Measurements from ENCODE around the gene C4A. TPM values are rescaled to one million over a fixed set of nuclear protein-coding genes. Genes with fewer than 3 reads are reported as not detected.

The C4A gene
- total and polyA plus RNA-seq, 2 of the 13 experiments (the other 11 are each of a cell fraction or from before 2014, with no cell fraction given): 165 to 478 TPM

GRCh38 chr6:31971993-31972708, 9.7 kb upstream of the C4A start, which contains the start of gene DXO (continued):
- peak; percentile 8; the same call in 1 of the 2 replicates for TF ChIP-seq ZBTB33 (CRISPR knock-in tag; IDR thresholded peaks at IDR 0.05)
- TF ChIP-seq ZMYM3 (CRISPR knock-in tag; IDR thresholded peaks at IDR 0.05): no peak; the same call in 1 of the 2 replicates
- peak; percentile 28; the same call in 1 of the 2 replicates for TF ChIP-seq USF2 (IDR thresholded peaks at IDR 0.05; ENCODE audit: low read depth, low read length)
- peak; percentile 71; the same call in 1 of the 2 replicates for TF ChIP-seq USF2 (CRISPR knock-in tag; IDR thresholded peaks at IDR 0.05; ENCODE audit: borderline replicate concordance)
- peak; percentile 94; the same call in 1 of the 2 replicates for TF ChIP-seq ETS1 (CRISPR knock-in tag; IDR thresholded peaks at IDR 0.05)
- no peak for TF ChIP-seq SOX6 (IDR thresholded peaks at IDR 0.05)
- peak; percentile 80 for TF ChIP-seq SOX6 (CRISPR knock-in tag; IDR thresholded peaks at IDR 0.05)
- peak; percentile 83; the same call in 1 of the 2 replicates for TF ChIP-seq ZNF709 (CRISPR knock-in tag; IDR thresholded peaks at IDR 0.05)
- peak; percentile 74; the same call in 1 of the 2 replicates for TF ChIP-seq ZNF616 (CRISPR knock-in tag; IDR thresholded peaks at IDR 0.05; ENCODE audit: low read depth)
- TF ChIP-seq ZBTB39 (CRISPR knock-in tag; IDR thresholded peaks at IDR 0.05): no peak
- peak; percentile 100 for TF ChIP-seq ZHX1 (CRISPR knock-in tag; IDR thresholded peaks at IDR 0.05; ENCODE audit: low read depth)
- TF ChIP-seq ZNF253 (CRISPR knock-in tag; IDR thresholded peaks at IDR 0.05; ENCODE audit: borderline replicate concordance): no peak
- peak; percentile 64; the same call in 1 of the 2 replicates for TF ChIP-seq ZNF670 (CRISPR knock-in tag; IDR thresholded peaks at IDR 0.05; ENCODE audit: borderline replicate concordance)
- TF ChIP-seq, protein P1, sequence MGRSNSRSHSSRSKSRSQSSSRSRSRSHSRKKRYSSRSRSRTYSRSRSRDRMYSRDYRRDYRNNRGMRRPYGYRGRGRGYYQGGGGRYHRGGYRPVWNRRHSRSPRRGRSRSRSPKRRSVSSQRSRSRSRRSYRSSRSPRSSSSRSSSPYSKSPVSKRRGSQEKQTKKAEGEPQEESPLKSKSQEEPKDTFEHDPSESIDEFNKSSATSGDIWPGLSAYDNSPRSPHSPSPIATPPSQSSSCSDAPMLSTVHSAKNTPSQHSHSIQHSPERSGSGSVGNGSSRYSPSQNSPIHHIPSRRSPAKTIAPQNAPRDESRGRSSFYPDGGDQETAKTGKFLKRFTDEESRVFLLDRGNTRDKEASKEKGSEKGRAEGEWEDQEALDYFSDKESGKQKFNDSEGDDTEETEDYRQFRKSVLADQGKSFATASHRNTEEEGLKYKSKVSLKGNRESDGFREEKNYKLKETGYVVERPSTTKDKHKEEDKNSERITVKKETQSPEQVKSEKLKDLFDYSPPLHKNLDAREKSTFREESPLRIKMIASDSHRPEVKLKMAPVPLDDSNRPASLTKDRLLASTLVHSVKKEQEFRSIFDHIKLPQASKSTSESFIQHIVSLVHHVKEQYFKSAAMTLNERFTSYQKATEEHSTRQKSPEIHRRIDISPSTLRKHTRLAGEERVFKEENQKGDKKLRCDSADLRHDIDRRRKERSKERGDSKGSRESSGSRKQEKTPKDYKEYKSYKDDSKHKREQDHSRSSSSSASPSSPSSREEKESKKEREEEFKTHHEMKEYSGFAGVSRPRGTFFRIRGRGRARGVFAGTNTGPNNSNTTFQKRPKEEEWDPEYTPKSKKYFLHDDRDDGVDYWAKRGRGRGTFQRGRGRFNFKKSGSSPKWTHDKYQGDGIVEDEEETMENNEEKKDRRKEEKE (IDR thresholded peaks at IDR 0.05): no peak

All from HepG2 (cell line).